C4-2B (cell line): ENCODE results near the gene DPYSL4.

Experiments used
- CTCF ChIP-seq: fragments of 450-650 bp; conservative IDR thresholded peaks from 2 replicates; pipeline ENCODE4 v1.5.1; 2017; ENCODE audit warnings: mild to moderate bottlenecking
- ZFX ChIP-seq: fragments of 450-650 bp; IDR thresholded peaks from 2 replicates; pipeline ENCODE4 v1.6.1; 2017

GRCh38 chr10:132231656-132232022 is 44.9 kb downstream of the DPYSL4 start:
- TF ChIP-seq CTCF (no peak), ZFX (no peak)
